OCI-M2 (cell line): ENCODE measurements around the gene ITGAL.
"Not testable (repeated sequence)": the region's sequence is repeated elsewhere in the genome, so short reads cannot be mapped to it uniquely, and the experiment has no call there.

Source experiments
- DNase-seq: peaks from one replicate; lab custom pipeline; 2025; ENCODE audit not compliant: unreplicated experiment; lab: John Stamatoyannopoulos, UW

Gene ITGAL

DNA sequence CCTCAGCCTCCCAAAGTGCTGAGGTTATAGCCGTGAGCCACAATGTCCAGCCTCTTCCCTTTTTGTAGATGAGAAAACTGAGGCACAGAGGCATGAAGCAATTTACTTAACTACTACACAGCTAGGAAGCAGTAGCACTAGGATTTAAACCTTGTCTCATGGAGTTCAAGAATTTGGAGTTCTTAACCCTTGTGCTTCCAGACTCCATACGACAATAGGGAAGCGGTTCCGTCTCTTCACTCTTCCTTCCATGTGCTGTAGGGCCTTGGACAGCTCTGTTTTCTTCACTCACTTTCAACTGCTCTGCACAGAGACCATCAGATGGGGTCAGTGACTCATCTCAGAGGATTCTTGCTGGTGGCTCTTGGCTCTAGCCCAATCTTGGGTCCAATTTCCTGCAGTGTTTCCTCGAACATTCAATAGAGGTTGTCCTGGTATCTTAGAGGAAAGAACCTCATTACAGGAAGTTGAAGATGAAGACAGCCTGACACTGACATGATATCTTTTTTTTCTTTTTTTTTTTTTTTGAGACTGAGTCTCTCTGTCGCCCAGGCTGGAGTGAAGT is 19.3 kb downstream of the ITGAL start:
- no peak for DNase-seq

DNA sequence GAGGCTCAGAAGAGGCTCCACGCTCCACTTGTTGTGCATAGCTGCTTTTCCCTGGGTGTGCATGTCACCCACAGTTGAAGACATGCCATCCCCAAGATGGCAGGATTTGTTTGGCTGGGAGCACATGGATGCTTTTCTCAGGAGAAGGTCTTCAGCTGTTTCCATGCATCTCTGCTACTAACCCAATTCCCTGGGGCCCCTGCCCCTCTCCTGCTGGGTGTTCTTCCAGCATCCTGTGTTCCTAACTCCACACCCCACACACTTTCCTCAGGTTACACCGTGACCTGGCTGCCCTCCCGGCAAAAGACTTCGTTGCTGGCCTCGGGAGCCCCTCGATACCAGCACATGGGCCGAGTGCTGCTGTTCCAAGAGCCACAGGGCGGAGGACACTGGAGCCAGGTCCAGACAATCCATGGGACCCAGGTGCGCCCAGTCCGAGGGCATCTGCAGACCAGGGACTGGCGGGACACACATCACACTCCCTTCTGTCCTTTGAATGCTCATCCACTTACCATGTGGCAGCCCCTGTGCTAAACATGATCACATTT is 21.5 kb downstream of the ITGAL start:
- no peak for DNase-seq

DNA sequence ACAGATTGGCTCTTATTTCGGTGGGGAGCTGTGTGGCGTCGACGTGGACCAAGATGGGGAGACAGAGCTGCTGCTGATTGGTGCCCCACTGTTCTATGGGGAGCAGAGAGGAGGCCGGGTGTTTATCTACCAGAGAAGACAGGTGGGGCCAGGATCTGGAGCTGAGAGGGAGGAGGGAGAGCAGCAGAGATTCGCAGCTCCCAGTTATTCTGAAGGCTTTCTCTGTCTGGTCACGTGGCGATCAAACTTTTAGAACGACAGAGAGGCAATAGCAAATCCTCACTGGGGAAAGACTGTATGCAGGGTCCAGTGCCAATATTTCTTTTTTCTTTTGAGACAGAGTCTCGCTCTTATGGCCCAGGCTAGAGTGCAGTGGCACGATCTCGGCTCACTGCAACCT is 22.2 kb downstream of the ITGAL start:
- DNase-seq: no peak

GRCh38 chr16:30499284-30499683 is 26.7 kb downstream of the ITGAL start:
- no peak for DNase-seq

DNA sequence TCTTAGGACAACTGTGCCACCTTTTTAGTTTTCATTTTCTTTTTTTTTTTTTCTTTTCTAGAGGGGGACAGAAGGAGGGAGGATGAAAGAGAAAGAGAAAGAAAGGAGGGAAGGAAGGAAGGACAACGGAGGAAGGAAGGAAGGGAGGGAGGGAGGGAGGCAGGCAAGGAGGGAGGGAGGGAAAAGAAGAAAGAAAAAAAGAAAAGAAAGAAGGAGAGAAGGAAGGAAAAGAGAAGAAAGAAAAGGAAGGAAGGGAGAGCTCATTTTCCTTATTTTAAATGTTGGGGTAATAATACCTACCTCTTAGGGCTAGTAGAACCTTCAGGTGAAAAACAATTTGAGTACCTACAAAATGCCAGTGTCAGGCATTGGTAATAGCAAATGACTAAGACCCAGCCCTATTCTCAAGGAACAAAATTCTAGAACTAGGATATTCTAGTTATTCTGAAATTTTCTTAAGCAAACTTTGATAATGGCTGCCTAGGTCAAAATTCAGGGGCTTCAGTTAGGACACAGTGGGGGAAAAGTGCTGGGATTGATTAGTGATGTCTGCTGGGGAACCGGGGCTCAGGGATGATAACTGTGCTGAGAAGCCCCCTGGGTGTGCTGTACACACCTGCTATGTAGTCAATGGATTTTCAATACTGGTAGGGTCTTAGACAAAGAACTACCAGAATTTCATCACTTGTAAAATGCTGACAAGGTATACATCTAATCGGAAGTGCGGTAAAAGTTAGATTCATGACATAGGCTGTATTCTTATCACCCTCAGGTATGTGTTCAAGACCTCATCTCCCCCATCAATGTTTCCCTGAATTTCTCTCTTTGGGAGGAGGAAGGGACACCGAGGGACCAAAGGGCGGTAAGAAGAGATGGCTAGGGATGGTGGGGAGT is 31.1 kb downstream of the ITGAL start:
- DNase-seq: no peak

DNA sequence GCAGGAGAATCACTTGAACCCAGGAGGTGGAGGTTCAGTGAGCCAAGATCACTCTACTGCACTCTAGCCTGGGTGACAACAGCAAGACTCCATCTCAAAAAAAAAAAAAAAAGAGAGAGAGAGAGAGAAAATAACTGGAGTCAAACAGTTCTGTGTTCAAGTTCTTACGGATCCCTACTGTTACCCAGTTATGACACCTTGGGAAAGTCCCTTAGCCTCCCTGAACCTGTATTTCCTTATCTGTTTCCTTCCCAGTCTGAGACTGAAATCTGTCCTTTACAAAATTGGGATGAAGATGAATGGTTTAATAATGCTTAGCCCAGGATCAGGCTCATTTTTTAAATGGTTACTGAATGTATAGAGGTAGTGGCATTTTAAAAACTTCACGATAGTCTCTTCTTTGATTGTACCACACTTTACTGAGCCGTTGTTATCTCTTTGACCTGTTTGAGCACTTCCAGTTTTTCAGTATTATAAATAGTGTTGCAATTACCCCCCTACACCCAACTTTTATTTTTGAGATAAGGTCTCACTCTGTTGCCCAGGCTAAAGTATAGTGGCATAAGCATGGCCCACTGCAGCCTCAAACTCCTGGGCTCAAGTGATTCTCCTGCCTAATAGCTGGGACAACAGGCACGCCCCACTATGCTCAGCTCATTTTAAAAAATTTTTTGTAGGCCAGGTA is 36.7 kb downstream of the ITGAL start:
- DNase-seq: no peak

DNA sequence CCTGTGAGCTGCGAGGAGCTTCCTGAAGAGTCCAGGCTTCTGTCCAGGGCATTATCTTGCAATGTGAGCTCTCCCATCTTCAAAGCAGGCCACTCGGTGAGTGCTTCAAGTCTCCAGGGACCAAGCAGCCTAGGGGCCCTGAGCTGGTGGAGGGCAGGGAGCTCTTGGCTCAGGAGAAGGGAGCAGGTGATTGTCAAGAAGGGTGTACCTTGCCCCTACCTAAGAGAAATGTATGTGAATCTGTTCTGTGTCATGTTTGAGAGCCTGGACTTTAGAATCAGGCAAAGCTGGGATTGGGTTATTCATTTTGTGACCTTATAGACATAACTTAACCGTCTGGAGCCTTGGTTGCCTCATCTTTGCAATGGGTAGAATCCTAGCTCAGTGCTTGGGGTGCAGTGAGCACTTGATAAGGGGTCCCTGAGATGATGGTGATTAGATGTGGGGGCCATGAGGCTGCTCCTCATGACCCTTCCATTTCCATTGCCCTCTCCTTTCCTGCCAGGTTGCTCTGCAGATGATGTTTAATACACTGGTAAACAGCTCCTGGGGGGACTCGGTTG is 37.9 kb downstream of the ITGAL start:
- no peak for DNase-seq

DNA sequence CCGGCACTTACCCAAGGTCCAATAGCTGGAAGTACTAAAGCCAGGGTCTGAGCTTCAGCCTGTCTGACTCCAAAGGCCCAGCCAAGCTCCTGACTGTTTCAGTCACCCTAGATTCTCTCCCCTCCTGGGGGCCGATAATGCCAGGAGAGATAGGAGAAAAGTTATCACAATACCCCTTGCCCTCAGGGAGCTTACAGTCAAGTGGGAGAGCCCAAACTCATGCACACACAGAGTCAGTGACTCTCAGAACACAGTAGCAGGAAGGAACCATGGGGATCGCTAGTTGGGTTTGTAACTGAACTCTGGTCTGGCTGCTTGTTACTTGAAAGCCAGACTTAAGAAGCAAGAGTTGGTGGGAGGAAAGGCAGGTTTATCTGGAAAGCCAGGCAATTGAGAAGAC is 39.0 kb downstream of the ITGAL start:
- DNase-seq: no peak

GRCh38 chr16:30515275-30515674 is 42.7 kb downstream of the ITGAL start:
- no peak for DNase-seq

DNA sequence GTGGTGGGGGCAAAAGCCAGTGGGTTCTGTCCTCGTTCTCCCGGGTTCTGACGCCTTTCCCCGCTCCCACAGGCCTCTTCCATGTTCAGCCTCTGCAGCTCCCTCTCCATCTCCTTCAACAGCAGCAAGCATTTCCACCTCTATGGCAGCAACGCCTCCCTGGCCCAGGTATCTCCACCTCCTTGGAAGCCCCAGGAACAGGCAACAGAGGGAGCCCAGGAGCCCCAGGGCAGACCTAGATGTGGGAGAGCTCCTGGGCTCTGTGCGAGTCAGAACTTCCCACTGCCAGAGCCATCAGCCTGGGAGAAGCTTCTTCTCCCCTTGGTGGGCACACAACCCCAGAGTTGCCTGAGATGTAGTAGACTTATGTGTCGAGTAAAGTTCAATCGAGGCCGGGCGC is 46.0 kb downstream of the ITGAL start:
- no peak for DNase-seq

GRCh38 chr16:30519120-30520049 is 46.8 kb downstream of the ITGAL start:
- DNase-seq: no peak

DNA sequence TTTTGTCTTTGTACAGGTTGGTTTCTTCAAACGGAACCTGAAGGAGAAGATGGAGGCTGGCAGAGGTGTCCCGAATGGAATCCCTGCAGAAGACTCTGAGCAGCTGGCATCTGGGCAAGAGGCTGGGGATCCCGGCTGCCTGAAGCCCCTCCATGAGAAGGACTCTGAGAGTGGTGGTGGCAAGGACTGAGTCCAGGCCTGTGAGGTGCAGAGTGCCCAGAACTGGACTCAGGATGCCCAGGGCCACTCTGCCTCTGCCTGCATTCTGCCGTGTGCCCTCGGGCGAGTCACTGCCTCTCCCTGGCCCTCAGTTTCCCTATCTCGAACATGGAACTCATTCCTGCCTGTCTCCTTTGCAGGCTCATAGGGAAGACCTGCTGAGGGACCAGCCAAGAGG is 48.9 kb downstream of the ITGAL start:
- no peak for DNase-seq

DNA sequence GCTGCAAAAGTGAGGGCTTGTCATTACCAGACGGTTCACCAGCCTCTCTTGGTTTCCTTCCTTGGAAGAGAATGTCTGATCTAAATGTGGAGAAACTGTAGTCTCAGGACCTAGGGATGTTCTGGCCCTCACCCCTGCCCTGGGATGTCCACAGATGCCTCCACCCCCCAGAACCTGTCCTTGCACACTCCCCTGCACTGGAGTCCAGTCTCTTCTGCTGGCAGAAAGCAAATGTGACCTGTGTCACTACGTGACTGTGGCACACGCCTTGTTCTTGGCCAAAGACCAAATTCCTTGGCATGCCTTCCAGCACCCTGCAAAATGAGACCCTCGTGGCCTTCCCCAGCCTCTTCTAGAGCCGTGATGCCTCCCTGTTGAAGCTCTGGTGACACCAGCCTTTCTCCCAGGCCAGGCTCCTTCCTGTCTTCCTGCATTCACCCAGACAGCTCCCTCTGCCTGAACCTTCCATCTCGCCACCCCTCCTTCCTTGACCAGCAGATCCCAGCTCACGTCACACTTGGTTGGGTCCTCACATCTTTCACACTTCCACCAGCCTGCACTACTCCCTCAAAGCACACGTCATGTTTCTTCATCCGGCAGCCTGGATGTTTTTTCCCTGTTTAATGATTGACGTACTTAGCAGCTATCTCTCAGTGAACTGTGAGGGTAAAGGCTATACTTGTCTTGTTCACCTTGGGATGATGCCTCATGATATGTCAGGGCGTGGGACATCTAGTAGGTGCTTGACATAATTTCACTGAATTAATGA is 49.5 kb downstream of the ITGAL start:
- DNase-seq: no peak

- not testable (repeated sequence) for DNase-seq
Observed at GRCh38 chr16:30522702-30523463, 50.3 kb downstream of the ITGAL start.

DNA sequence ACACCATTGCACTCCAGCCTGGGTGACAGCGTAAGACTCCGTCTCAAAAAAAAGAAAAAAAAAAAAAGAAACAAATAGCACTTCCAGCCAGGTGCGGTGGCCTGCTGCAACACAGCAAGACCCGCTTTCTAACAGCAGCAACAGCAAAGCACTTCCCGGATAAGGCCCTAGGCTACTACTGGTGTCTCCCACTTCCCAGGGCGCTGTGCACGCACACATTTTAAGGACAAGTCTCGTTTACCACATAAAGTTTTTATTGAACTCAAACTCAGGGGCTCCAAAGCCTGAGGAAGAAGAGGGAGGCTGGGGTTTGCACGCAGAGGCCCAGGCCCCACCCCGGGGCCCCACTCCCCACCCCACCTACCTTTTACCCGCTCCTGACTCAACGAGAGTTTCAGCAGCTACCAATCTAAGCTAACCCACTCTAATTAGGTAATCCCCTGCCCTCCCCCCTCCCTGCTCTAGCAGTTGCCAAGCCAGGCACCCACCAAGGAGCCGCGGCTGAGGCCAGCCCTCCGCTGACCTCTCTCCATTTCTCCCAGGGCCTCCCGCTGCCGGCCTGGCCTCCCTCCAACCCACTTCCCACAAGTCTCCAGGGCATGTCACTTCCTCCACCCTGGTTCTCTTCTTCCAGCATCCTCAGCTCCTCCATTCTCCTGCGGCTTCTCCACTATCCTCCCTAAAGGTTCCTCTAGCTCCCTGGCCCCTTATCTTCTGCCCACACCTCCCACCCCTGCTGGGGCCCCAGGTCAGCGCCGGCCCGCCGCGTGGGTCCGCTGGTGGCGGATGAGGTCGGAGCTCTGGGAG is 51.4 kb downstream of the ITGAL start:
- DNase-seq: no peak

DNA sequence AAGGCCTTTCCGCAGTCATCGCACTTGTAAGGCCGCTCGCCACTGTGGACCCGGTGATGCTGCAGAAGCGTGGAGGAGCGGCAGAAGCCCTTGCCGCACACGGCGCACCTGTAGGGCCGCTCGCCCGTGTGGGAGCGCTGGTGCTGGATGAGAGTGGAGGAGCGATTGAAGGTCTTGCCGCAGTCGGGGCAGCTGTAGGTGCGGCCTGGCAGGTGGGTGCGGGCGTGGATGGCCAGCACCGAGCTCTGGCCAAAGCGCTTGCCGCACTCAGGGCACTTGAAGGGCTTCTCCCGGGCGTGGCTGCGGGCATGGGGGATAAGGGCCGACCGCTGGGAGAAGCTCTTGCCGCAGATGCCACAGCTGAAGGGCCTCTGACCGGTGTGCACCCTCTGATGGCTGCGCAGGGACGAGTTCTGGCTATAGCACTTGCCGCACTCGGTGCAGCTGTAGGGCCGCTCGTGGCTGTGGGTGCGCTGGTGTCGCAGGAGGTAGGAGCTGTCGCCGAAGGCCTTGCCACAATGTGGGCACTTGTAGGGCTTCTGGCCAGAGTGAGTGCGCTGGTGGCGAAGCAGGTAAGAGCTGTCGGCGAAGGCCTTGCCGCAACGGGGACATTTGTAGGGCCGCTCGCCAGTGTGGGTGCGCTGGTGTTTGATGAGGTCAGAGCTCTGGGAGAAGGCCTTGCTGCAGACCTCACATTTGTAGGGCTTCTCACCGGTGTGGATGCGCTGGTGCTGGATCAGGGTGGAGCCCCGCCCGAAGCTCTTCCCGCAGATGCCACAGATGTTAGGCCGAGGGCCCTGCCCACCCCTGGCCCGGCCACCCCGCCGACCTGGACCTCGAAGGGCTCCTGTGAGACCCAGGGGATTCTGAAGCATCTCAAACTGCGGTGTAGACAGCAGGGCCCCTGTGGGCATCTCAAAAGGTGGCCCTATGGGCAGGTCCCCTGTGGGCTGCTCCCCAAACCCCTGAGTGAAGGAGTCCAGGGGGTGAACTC is 52.3 kb downstream of the ITGAL start:
- DNase-seq: no peak

DNA sequence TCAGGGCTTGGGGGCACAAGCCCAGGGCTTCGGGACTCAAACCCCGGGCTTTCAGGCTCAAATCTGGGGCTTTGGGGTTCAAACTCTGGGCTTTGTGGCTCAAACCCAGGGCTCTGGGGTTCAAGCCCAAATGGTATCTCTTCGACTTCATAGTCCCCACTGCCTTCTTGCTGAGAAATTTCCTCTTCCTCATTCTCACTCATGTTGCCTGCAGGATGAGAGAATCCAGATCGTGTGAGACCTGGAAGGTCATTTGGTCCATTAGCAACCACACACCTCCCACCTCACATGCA is 53.2 kb downstream of the ITGAL start:
- DNase-seq: no peak
